K562 (cell line): ENCODE results near the gene MCU.

ENCODE experiments used
- CBX3 ChIP-seq, 2 experiments: IDR thresholded peaks; 1 replicate in 1 of 2; 2 replicates in 1 of 2; pipeline ENCODE4 v1.6.1; 2012; ENCODE audit warnings: inconsistent platforms in 2 of 2, low read length in 2 of 2, borderline replicate concordance in 1 of 2, control low read depth in 1 of 2
- CTCF ChIP-seq, 3 experiments: IDR thresholded peaks in 2 of 3; conservative IDR thresholded peaks in 1 of 3; 2 replicates each; pipeline ENCODE4 v1.5.1; 2011 to 2012; ENCODE audit warnings: low read length in 3 of 3, mild to moderate bottlenecking in 3 of 3, control low read depth in 2 of 3, improper control_type of control experiment in 1 of 3, inconsistent platforms in 1 of 3, low read depth in 1 of 3, mixed read lengths in 1 of 3, moderate library complexity in 1 of 3; ENCODE audit not compliant: insufficient read depth in 2 of 3
- ETV5 ChIP-seq: sonication (generic); formaldehyde crosslinking; IDR thresholded peaks from 2 replicates; pipeline ENCODE4 v1.4.0; 2020; ENCODE audit warnings: low read depth, mild to moderate bottlenecking, missing genetic modification reagents
- KLF13 ChIP-seq: fragments of 450-650 bp; IDR thresholded peaks from 2 replicates; pipeline ENCODE4 v1.6.1; 2016; ENCODE audit warnings: missing genetic modification characterization, low read depth, mild to moderate bottlenecking, missing compliant biosample characterization, moderate library complexity, borderline replicate concordance
- ZBED1 ChIP-seq: IDR thresholded peaks from 2 replicates; pipeline ENCODE4 v1.6.1; 2014

GRCh38 chr10:72687035-72687434 lies 4.9 kb upstream of the MCU start:
- no peak for TF ChIP-seq KLF13 (tag)
- no peak for TF ChIP-seq ETV5 (CRISPR knock-in tag)
- no peak for TF ChIP-seq CBX3 (IDR thresholded peaks at IDR 0.05; ENCODE audit: borderline replicate concordance in 1 of 2, low read length in 2 of 2)
- no peak for TF ChIP-seq CTCF (IDR thresholded peaks at IDR 0.05 in 2 of 3, conservative IDR thresholded peaks at IDR 0.05 in 1 of 3; ENCODE audit: insufficient read depth in 2 of 3, low read depth in 1 of 3, low read length in 3 of 3)
- TF ChIP-seq ZBED1, result no peak
